ENCODE results near the gene TUBGCP6.
A peak's percentile ranks its signal among the peaks of the same experiment; 100 is the strongest.

Gene TUBGCP6

DNA sequence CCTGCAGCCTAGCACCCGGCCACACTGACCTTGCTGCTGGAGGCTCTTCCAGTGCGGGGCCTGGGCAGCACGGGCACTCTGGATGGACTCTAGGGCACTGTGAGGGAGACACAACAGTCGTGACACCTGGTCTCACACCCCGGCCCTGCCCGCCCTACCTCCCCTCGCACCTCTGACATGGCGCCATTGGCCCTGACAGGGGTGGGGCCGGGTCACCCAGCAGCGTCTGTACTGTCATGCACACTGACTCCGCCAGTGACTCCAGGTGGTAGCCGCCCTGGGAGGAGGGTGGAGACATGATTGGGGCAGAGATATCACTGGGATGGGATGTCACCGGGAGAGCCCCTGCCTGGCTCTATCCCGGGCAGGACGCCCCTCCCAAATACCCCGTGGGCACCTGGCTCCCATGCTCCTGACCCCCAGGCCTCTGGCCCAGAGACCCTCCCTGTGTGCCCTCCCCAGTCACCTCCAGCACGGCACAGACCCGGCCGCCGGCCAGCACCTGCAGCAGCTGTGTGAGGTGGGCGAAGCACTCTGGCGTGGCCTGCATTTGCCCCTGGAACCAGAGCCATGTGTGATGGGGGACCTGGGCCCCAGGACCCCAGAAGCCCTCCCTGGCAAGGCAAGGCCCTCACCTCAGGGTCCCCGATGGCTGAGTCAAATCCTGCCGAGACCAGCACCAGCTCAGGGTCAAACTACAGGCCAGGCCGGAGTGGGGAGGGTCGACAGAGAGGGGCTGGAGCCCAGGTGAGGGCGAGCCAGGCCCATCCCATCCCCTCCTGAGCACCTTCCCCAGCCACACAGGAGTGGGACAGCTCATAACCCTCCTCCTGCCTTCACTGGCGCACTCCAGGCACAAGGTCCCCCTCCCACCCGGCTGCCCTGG, 3.6 kb upstream of the TUBGCP6 start:
- no peak overlapping the region for H3K9ac ChIP-seq (ENCODE audit: low read length in 2 of 2)
- no peaks in the 10 kb centered on the region for H3K27me3 ChIP-seq (ENCODE audit: control insufficient read depth in 1 of 2, insufficient read depth in 2 of 2, low read length in 2 of 2)
- peaks cover 8 to 12% of the 10 kb centered on the region in 2 donors for H3K36me3 ChIP-seq (ENCODE audit: control insufficient read depth in 2 of 2, insufficient read depth in 2 of 2, low read length in 2 of 2)
- no peaks in the 10 kb centered on the region for H3K9me3 ChIP-seq (ENCODE audit: control insufficient read depth in 2 of 2, low read length in 2 of 2)
- H3K27ac ChIP-seq (ENCODE audit: low read length), result no peak overlapping the region
- H3K4me1 ChIP-seq (ENCODE audit: control insufficient read depth, insufficient read depth, low read length), result peaks cover 51% of the 10 kb centered on the region
- no peak overlapping the region for H3K4me3 ChIP-seq (ENCODE audit: low read length in 2 of 2)

DNA sequence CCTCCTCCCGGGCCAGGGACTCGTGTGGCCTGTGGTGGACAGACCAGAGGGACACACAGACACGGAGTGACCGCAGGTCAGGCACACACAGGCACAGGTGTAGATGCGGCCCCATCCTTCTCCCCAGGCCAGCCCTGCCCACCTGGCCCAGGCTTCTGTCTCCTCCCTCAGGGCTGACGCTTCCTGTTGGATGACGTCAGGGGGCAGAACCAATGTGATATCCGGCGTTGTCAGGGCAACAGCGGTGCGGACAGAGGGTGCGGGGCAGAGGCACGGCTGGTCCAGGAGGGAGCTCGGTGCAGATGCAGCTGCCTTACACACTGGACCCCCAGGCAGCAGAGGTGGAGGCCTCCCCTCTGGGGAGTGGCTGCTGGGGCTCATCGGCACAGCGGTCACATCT, 2.9 kb upstream of the TUBGCP6 start:
- Histone ChIP-seq H3K27me3 (ENCODE audit: control insufficient read depth in 1 of 2, insufficient read depth in 2 of 2, low read length in 2 of 2) (no peaks in the 10 kb centered on the region), H3K4me1 (ENCODE audit: control insufficient read depth, insufficient read depth, low read length) (peaks cover 52% of the 10 kb centered on the region), H3K27ac (ENCODE audit: low read length) (no peak overlapping the region), H3K9ac (ENCODE audit: low read length in 2 of 2) (no peak overlapping the region), H3K36me3 (ENCODE audit: control insufficient read depth in 2 of 2, insufficient read depth in 2 of 2, low read length in 2 of 2) (peaks cover 8 to 12% of the 10 kb centered on the region in 2 donors), H3K9me3 (ENCODE audit: control insufficient read depth in 2 of 2, low read length in 2 of 2) (no peaks in the 10 kb centered on the region), H3K4me3 (ENCODE audit: low read length in 2 of 2) (no peak overlapping the region)

DNA sequence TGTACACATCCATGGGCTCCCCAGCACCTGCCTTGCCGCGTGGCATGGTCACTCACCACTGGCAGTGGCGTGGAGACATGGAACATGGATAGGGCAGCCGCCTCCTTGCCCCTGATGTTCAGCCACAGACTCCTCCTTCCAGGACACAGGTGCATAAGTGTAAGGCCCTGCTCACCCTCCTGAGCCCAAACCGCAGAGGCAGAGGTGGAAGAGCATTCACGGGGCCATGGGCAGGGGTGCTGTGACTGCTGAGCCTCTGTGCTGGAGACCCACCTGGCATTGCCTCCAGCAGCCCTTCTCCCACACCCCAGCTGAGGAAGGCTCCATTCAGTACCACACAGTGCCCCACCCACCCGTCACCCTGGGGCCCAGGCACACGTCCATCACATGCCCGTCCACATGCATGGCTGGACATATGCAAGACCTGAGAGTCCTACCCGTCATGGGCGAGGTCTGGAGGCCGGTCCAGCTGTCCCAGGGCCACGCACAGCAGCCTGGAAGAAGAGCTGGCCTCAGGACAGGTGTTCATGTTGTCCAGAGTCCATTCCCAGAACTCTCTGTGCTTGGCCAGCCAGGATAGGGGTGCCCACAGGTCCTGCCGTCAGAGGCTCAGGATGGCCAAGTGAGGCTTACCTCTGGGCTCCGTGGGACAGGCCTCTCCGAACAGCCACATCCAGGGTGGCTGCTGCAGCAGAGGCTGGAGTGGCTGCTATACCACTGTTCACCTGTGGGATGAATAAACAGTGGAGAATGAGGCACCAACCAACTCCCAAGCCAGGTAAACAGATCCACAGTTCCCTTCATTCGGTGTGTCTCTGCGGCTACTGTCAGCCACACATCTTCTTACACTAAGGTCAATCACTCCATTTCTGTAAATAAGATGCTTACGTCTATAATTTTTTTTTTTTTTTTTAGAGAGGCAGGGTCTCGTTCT, 1.7 kb upstream of the TUBGCP6 start:
- no peak overlapping the region for H3K9ac ChIP-seq (ENCODE audit: low read length in 2 of 2)
- peak overlapping the region in 1 of 2 donors; percentile 97 for H3K4me3 ChIP-seq (ENCODE audit: low read length in 2 of 2)
- H3K27me3 ChIP-seq (ENCODE audit: control insufficient read depth in 1 of 2, insufficient read depth in 2 of 2, low read length in 2 of 2), result no peaks in the 10 kb centered on the region
- peaks cover 53% of the 10 kb centered on the region for H3K4me1 ChIP-seq (ENCODE audit: control insufficient read depth, insufficient read depth, low read length)
- H3K27ac ChIP-seq (ENCODE audit: low read length), result no peak overlapping the region
- peaks cover 8 to 12% of the 10 kb centered on the region in 2 donors for H3K36me3 ChIP-seq (ENCODE audit: control insufficient read depth in 2 of 2, insufficient read depth in 2 of 2, low read length in 2 of 2)
- H3K9me3 ChIP-seq (ENCODE audit: control insufficient read depth in 2 of 2, low read length in 2 of 2), result no peaks in the 10 kb centered on the region

DNA sequence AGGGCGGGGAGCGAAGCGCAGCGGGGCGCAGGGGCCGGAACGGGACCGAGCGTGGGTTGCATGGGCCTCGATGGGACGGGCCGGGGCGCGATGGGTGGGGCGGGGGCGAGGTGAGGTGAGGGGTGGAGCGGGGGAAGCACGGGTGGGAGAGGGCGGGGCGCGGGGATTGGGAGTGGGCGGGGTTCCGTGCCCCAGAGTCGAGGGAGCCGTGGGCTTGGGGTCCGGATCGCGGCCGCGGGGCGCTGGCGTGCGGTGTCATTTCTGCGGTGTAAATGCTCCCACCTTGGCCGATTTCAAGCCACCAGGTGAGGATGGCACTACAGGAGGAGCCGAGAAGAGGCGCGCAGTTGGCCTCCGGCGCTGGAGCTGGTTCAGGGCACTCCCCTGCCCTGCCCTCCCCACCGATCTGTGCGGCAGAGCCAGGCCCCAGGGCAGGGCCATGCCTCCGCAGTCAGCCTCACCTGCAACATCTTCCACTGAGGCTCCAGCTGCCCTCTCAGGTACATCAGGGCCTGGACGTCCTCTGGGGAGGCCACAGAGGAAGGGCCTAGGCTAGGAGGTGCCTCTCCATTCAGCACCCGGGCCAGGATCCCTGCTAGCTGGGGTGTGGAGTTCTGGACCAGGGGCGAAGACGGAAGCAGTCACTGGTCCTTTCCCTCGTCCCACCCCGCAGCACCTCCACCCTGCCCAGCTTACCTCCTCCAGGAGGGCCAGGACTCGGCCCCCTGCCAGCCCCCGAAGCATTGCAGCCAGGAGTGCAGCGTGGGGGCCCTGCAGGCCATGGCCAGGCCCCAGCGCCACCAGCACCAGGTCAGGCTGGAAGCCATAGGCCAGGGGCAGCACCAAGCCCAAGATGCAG, 620 bp upstream of the TUBGCP6 start:
- H3K9ac ChIP-seq (ENCODE audit: low read length in 2 of 2), result peak overlapping the region; percentile 92 to 96
- no peaks in the 10 kb centered on the region for H3K9me3 ChIP-seq (ENCODE audit: control insufficient read depth in 2 of 2, low read length in 2 of 2)
- peaks cover 50% of the 10 kb centered on the region for H3K4me1 ChIP-seq (ENCODE audit: control insufficient read depth, insufficient read depth, low read length)
- H3K27ac ChIP-seq (ENCODE audit: low read length), result peak overlapping the region; percentile 90
- H3K27me3 ChIP-seq (ENCODE audit: control insufficient read depth in 1 of 2, insufficient read depth in 2 of 2, low read length in 2 of 2), result no peaks in the 10 kb centered on the region
- peak overlapping the region; percentile 87 to 97 for H3K4me3 ChIP-seq (ENCODE audit: low read length in 2 of 2)
- H3K36me3 ChIP-seq (ENCODE audit: control insufficient read depth in 2 of 2, insufficient read depth in 2 of 2, low read length in 2 of 2), result peaks cover 8 to 13% of the 10 kb centered on the region in 2 donors

DNA sequence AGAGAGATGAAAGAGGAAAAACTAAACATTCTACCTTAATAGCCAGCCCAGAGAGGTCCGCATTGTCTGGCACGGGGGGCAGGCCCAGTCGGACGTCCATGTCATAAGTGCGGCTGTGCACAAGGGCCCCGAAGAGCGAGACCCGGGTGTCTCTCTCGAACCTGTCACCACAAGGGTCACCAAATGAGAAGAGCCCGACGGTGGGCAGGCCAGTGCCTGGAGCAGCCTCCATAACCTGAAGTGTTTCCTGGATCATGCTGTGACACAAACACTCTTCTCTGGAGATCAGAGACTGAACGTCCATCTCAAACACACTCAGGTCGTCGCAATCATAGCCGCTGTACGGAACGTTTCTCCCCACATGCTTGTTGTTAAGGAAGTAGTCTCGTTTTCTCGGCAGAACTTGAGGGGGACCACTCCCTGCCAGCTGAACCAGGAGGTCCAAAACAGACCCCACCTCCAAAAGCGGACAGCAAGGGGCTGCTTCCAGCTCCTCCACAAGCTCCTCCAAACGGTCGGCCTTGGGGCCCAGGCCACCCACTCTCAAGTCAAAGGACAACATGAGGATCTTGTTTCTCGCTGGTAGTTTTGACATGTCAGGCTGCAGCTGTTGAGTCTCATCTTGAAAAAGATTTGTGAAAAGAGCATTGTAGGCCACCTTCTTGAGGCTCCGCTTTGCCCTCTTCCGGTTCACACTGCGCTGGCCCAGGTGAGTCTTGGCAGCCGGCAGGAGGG, 971 bp downstream of the TUBGCP6 start:
- Histone ChIP-seq H3K27me3 (ENCODE audit: control insufficient read depth in 1 of 2, insufficient read depth in 2 of 2, low read length in 2 of 2) (no peaks in the 10 kb centered on the region), H3K36me3 (ENCODE audit: control insufficient read depth in 2 of 2, insufficient read depth in 2 of 2, low read length in 2 of 2) (peaks cover 13 to 23% of the 10 kb centered on the region in 2 donors), H3K4me1 (ENCODE audit: control insufficient read depth, insufficient read depth, low read length) (peaks cover 40% of the 10 kb centered on the region), H3K4me3 (ENCODE audit: low read length in 2 of 2) (peak overlapping the region; percentile 87 to 97), H3K27ac (ENCODE audit: low read length) (peak overlapping the region; percentile 90), H3K9me3 (ENCODE audit: control insufficient read depth in 2 of 2, low read length in 2 of 2) (no peaks in the 10 kb centered on the region), H3K9ac (ENCODE audit: low read length in 2 of 2) (peak overlapping the region; percentile 92 to 96)

DNA sequence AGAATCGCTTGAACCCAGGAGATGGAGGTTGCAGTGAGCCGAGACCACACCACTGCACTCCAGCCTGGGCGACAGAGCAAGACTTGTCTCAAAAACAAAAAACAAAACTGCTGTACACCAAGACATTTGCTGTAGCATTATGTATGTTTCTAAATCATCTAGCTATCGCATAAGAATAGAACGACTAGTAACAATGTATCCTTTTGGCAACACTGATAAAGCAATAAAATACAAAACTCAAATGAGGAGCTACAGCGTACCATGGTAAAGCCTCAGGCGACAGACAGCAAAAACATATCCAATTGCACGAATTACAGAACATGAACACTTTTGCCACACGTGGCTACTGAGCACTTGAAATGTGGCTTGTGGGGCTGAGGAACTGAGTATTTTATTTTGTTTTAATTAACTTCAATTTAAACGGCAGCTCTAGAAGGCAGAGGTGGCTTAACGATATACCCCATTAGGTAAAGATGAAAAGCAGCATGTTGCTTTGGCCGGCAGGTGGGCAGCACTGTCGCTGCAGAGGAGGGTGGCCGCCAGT, 2.3 kb downstream of the TUBGCP6 start:
- no peaks in the 10 kb centered on the region for H3K9me3 ChIP-seq (ENCODE audit: control insufficient read depth in 2 of 2, low read length in 2 of 2)
- H3K27me3 ChIP-seq (ENCODE audit: control insufficient read depth in 1 of 2, insufficient read depth in 2 of 2, low read length in 2 of 2), result no peaks in the 10 kb centered on the region
- H3K4me3 ChIP-seq (ENCODE audit: low read length in 2 of 2), result peak overlapping the region; percentile 42 to 97
- H3K9ac ChIP-seq (ENCODE audit: low read length in 2 of 2), result peak overlapping the region; percentile 0 to 20
- peaks cover 40% of the 10 kb centered on the region for H3K4me1 ChIP-seq (ENCODE audit: control insufficient read depth, insufficient read depth, low read length)
- H3K27ac ChIP-seq (ENCODE audit: low read length), result no peak overlapping the region
- peaks cover 13 to 21% of the 10 kb centered on the region in 2 donors for H3K36me3 ChIP-seq (ENCODE audit: control insufficient read depth in 2 of 2, insufficient read depth in 2 of 2, low read length in 2 of 2)

DNA sequence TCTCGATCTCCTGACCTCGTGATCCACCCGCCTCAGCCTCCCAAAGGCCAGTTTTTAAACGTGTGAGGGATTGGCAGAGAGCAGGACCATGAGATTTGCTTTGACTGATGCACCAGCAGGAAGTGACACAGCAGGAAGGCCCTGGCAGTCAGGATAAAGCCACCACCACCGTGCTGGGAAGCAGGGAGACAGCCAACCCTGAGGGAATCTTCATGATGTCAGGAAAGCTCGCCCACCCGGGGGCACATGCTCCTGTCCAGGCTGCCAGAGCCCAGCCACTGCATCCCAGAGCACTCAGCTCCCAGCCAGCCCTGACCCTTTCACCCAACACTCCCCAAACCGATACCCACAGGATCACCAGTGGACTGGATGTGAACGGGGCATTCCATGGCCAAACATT, 6.1 kb downstream of the TUBGCP6 start:
- Histone ChIP-seq H3K36me3 (ENCODE audit: control insufficient read depth in 2 of 2, insufficient read depth in 2 of 2, low read length in 2 of 2) (peaks cover 5 to 18% of the 10 kb centered on the region in 2 donors), H3K4me1 (ENCODE audit: control insufficient read depth, insufficient read depth, low read length) (peaks cover 17% of the 10 kb centered on the region), H3K9ac (ENCODE audit: low read length in 2 of 2) (no peak overlapping the region)

DNA sequence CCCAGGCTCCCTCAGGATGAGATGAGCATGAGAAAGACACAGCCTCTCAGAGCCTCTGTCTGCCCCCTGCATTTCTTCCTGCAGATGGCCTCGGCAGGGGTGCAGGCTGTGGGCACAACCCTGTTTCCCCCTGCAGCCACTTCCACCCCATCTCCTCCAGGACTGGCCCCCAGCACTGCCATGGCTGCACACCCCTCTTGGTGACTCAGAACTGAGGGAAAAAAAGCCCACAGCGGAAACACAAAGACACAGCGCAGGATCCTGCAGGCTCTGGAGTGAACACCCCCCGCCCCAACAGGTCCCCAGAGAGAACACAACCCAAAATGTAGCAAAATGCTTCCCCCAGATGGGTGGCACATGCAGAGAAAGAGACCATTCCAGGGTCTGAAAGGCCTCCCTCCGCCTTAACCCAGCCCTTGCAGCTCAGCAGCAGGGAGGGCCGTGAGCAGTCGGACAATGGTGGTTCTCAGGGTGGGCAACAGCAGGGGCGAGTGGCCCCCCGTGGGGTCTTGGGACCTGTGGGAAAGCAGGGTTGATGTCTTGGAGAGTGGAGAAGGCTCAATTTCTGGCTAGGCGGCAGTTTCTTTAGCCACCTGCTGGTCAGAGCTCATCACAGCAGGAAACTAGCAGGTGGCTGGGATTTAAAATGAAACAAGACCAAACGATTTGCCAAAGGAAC, 8.0 kb downstream of the TUBGCP6 start:
- H3K9me3 ChIP-seq (ENCODE audit: control insufficient read depth in 2 of 2, low read length in 2 of 2), result no peaks in the 10 kb centered on the region
- no peak overlapping the region for H3K27ac ChIP-seq (ENCODE audit: low read length)
- no peaks in the 10 kb centered on the region for H3K27me3 ChIP-seq (ENCODE audit: control insufficient read depth in 1 of 2, insufficient read depth in 2 of 2, low read length in 2 of 2)
- peaks cover 10% of the 10 kb centered on the region for H3K4me1 ChIP-seq (ENCODE audit: control insufficient read depth, insufficient read depth, low read length)
- H3K9ac ChIP-seq (ENCODE audit: low read length in 2 of 2), result no peak overlapping the region
- H3K36me3 ChIP-seq (ENCODE audit: control insufficient read depth in 2 of 2, insufficient read depth in 2 of 2, low read length in 2 of 2), result peaks cover 5 to 20% of the 10 kb centered on the region in 2 donors
- H3K4me3 ChIP-seq (ENCODE audit: low read length in 2 of 2), result no peak overlapping the region

More for the DNA sequence above, 6.1 kb downstream of the TUBGCP6 start:
- Histone ChIP-seq H3K4me3 (ENCODE audit: low read length in 2 of 2) (no peak overlapping the region), H3K27ac (ENCODE audit: low read length) (no peak overlapping the region), H3K9me3 (ENCODE audit: control insufficient read depth in 2 of 2, low read length in 2 of 2) (no peaks in the 10 kb centered on the region), H3K27me3 (ENCODE audit: control insufficient read depth in 1 of 2, insufficient read depth in 2 of 2, low read length in 2 of 2) (no peaks in the 10 kb centered on the region)

DNA sequence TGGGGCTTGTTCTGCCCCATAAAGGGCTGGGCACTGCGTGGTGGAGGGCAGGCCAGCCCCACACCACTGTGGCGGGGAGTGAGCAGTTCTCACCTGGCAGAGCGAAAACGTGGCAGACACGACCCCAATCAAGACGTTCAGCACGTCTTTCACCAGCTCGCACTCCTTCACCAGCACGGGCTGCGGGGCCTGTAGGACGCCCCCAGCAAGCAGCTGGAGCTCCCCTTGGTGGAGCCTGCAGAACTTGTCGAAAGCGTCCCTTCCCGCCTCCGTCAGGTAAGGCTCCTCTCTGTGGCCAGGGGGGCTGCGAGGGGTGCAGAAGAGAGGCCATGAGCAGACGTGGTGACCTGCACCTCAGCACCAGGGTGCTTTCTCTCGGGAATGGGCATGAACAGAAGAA, 11.6 kb downstream of the TUBGCP6 start:
- Histone ChIP-seq H3K36me3 (ENCODE audit: control insufficient read depth in 2 of 2, insufficient read depth in 2 of 2, low read length in 2 of 2) (peaks cover 9 to 14% of the 10 kb centered on the region in 2 donors), H3K9me3 (ENCODE audit: control insufficient read depth in 2 of 2, low read length in 2 of 2) (no peaks in the 10 kb centered on the region), H3K27ac (ENCODE audit: low read length) (no peak overlapping the region), H3K27me3 (ENCODE audit: control insufficient read depth in 1 of 2, insufficient read depth in 2 of 2, low read length in 2 of 2) (no peaks in the 10 kb centered on the region), H3K9ac (ENCODE audit: low read length in 2 of 2) (no peak overlapping the region), H3K4me1 (ENCODE audit: control insufficient read depth, insufficient read depth, low read length) (no peaks in the 10 kb centered on the region), H3K4me3 (ENCODE audit: low read length in 2 of 2) (no peak overlapping the region)

Data from stomach smooth muscle (tissue), 2 donors.